Stimulated activated CD8-positive, alpha-beta memory T cell treated with anti-CD3 and anti-CD28 coated beads, Interleukin-4, amount 100 ng/mL, for 4 hours (primary cell): Measurements from ENCODE around the gene NAV2.
"Not testable (repeated sequence)": the region's sequence is repeated elsewhere in the genome, so short reads cannot be mapped to it uniquely, and the experiment has no call there.

Source experiments
- DNase-seq, 2 donors: peaks; one replicate each; pipeline ENCODE4 v3.0.0-alpha.2; 2020; ENCODE audit warnings: low read depth in 2 of 2, low spot score in 1 of 2

The NAV2 gene

GRCh38 chr11:20068691-20069090, 356.1 kb downstream of the NAV2 start:
- no peak for DNase-seq

GRCh38 chr11:20070459-20070858, 357.8 kb downstream of the NAV2 start:
- no peak for DNase-seq

GRCh38 chr11:20075627-20076026, 363.0 kb downstream of the NAV2 start:
- DNase-seq = no peak

- no peak for DNase-seq
These were observed 366.2 kb downstream of the NAV2 start for GRCh38 chr11:20078846-20079245.

- no peak for DNase-seq
These were observed 367.5 kb downstream of the NAV2 start for GRCh38 chr11:20080032-20080685.

GRCh38 chr11:20081336-20081735, 368.7 kb downstream of the NAV2 start:
- no peak for DNase-seq

GRCh38 chr11:20083877-20084276, 371.2 kb downstream of the NAV2 start:
- not testable (repeated sequence) for DNase-seq

GRCh38 chr11:20084921-20085814, 372.5 kb downstream of the NAV2 start:
- no peak for DNase-seq

- no peak for DNase-seq
These were observed 373.3 kb downstream of the NAV2 start for GRCh38 chr11:20085918-20086317.

- no peak for DNase-seq
These were observed 374.5 kb downstream of the NAV2 start for GRCh38 chr11:20087118-20087521.

GRCh38 chr11:20088397-20089225, 376.0 kb downstream of the NAV2 start:
- no peak for DNase-seq

- DNase-seq = no peak
These were observed 376.7 kb downstream of the NAV2 start for GRCh38 chr11:20089367-20089766.

- no peak for DNase-seq
These were observed 377.4 kb downstream of the NAV2 start for GRCh38 chr11:20089796-20090653.

GRCh38 chr11:20090654-20091374, 378.2 kb downstream of the NAV2 start:
- DNase-seq = no peak

GRCh38 chr11:20093775-20094174, 381.1 kb downstream of the NAV2 start:
- no peak for DNase-seq

- DNase-seq = no peak
These were observed 382.6 kb downstream of the NAV2 start for GRCh38 chr11:20095189-20095588.

- DNase-seq = no peak
These were observed 384.9 kb downstream of the NAV2 start for GRCh38 chr11:20097319-20098221.

GRCh38 chr11:20099527-20099926, 386.9 kb downstream of the NAV2 start:
- no peak for DNase-seq

GRCh38 chr11:20102397-20102796, 389.8 kb downstream of the NAV2 start:
- no peak for DNase-seq
